T-cell (primary cell): ENCODE results near the gene OAS3. TPM values are rescaled to one million over a fixed set of nuclear protein-coding genes. Genes with fewer than 3 reads are reported as not detected.
A peak's percentile ranks its signal among the peaks of the same experiment; 100 is the strongest.

Experiments used
- ATAC-seq, 4 experiments: fragments of 200-7000 bp in 3 of 4; fragments of 150-1000 bp in 1 of 4; cut with Tn5 transposase; replicated peaks in 1 of 4; 1 replicate in 3 of 4; 2 replicates in 1 of 4; pipeline ENCODE4 v1.10.0; 2021; ENCODE audit warnings: moderate library complexity in 3 of 4, mild to moderate bottlenecking in 2 of 4, moderate number of reproducible peaks in 1 of 4
- CTCF ChIA-PET, 2 donors: fragments of 300-600 bp; sonication (Branson Sonifier 250); formaldehyde crosslinking; loops; one replicate each; lab custom pipeline; 2022; ENCODE audit warnings: antibody characterized with exemption in 2 of 2; lab: Charles Lee
- POLR2A ChIA-PET, 2 donors: fragments of 300-600 bp; sonication (Branson Sonifier 250); formaldehyde crosslinking; loops; one replicate each; lab custom pipeline; 2022; ENCODE audit warnings: antibody characterized with exemption in 2 of 2; lab: Charles Lee
- DNase-seq, 35 experiments: peaks; one replicate each; pipeline versions ENCODE4 v3.0.0 to v3.0.0-alpha.2; 2013 to 2023
- H3K27ac ChIP-seq: one replicate; pipeline ENCODE4 v1.5.1; 2013; ENCODE audit warnings: low read length
- H3K27me3 ChIP-seq, 2 experiments: replicated peaks in 1 of 2; 1 replicate in 1 of 2; 2 replicates in 1 of 2; pipeline versions ENCODE4 v1.6.1 to v1.7.0; 2013; ENCODE audit warnings: low read length in 1 of 2, mixed read lengths in 1 of 2; ENCODE audit not compliant: control insufficient read depth in 2 of 2, insufficient read depth in 2 of 2; ENCODE audit errors: extremely low read depth in 1 of 2
- H3K36me3 ChIP-seq, 2 donors: 1 replicate in 1 of 2; 2 replicates in 1 of 2; pipeline versions ENCODE4 v1.6.1 to v1.7.0; 2013; ENCODE audit warnings: low read length in 1 of 2; ENCODE audit not compliant: control insufficient read depth in 2 of 2, insufficient read depth in 1 of 2; ENCODE audit errors: extremely low read depth in 1 of 2
- H3K4me1 ChIP-seq, 2 experiments: 1 replicate in 1 of 2; 2 replicates in 1 of 2; pipeline versions ENCODE4 v1.6.1 to v1.7.0; 2013; ENCODE audit warnings: low read length in 2 of 2, mixed read lengths in 1 of 2; ENCODE audit not compliant: insufficient read depth in 2 of 2, control insufficient read depth in 1 of 2; ENCODE audit errors: extremely low read depth in 1 of 2
- H3K4me3 ChIP-seq, 2 donors: 1 replicate in 1 of 2; 2 replicates in 1 of 2; pipeline versions ENCODE4 v1.5.1 to v1.7.0; 2013; ENCODE audit warnings: mild to moderate bottlenecking in 2 of 2, low read length in 1 of 2, moderate library complexity in 1 of 2; ENCODE audit not compliant: control insufficient read depth in 1 of 2; ENCODE audit errors: extremely low read depth in 1 of 2
- H3K9me3 ChIP-seq: 2 replicates; pipeline ENCODE4 v1.7.0; 2013
- H3K27ac Mint-ChIP-seq, 2 donors: one replicate each; pipeline ENCODE4 v1.8.0; 2020 to 2021; ENCODE audit warnings: mild to moderate bottlenecking in 2 of 2, mixed read lengths in 2 of 2
- H3K27me3 Mint-ChIP-seq, 2 donors: one replicate each; pipeline ENCODE4 v1.8.0; 2021 to 2022; ENCODE audit warnings: mixed read lengths in 2 of 2
- H3K36me3 Mint-ChIP-seq: one replicate; pipeline ENCODE4 v1.8.0; 2021; ENCODE audit warnings: mixed read lengths
- H3K4me1 Mint-ChIP-seq, 3 donors: one replicate each; pipeline ENCODE4 v1.8.0; 2020 to 2022; ENCODE audit warnings: mixed read lengths in 3 of 3, mild to moderate bottlenecking in 1 of 3
- H3K4me3 Mint-ChIP-seq, 3 donors: one replicate each; pipeline ENCODE4 v1.8.0; 2020 to 2022; ENCODE audit warnings: mild to moderate bottlenecking in 3 of 3, mixed read lengths in 3 of 3, moderate library complexity in 3 of 3
- H3K9me3 Mint-ChIP-seq, 3 donors: one replicate each; pipeline ENCODE4 v1.8.0; 2020 to 2022; ENCODE audit warnings: mixed read lengths in 3 of 3
- whole genome bisulfite sequencing: methylation state at CpG from one replicate; pipeline ENCODE4 v1.1.5; 2013; ENCODE audit warnings: missing lambda C conversion rate; ENCODE audit not compliant: insufficient coverage; 5-methylcytosine and 5-hydroxymethylcytosine counted together
- total RNA-seq, 35 experiments: library from RNA in 6 of 35; stranded (reverse) in 6 of 35; fragments of 120-200 nt in 1 of 35; gene quantifications; one replicate each; pipeline versions ENCODE4 v1.2.1 to v1.2.4 and lab custom pipeline; 2013 to 2026

Gene OAS3
- total RNA-seq, 5 donors from 2014 or later (not counting 1 experiment from before 2014, with no cell fraction given) = 18.4 to 38.5 (median 24.5) TPM

GRCh38 chr12:113007166-113007565 lies 68.9 kb downstream of the OAS3 start:
- WGBS = 94% methylated on average over 2 of the region's 4 CpGs
- Mint-ChIP-seq H3K9me3 (peaks cover 6 to 8% (median 7%) of the 10 kb centered on the region in 3 donors), H3K4me1 (no peaks in the 10 kb centered on the region), H3K4me3 (no peak overlapping the region), H3K27me3 (no peaks in the 10 kb centered on the region), H3K36me3 (peaks cover 93% of the 10 kb centered on the region), H3K27ac (peak overlapping the region in 1 of 2 donors; percentile 13)
- Histone ChIP-seq H3K36me3 (peaks cover 29 to 94% of the 10 kb centered on the region in 2 donors), H3K27me3 (no peaks in the 10 kb centered on the region), H3K27ac (no peak overlapping the region), H3K4me3 (no peak overlapping the region), H3K9me3 (peaks cover 5% of the 10 kb centered on the region), H3K4me1 (no peaks in the 10 kb centered on the region)
- ATAC-seq (no peak), DNase-seq (no peak)
- POLR2A ChIA-PET = interaction anchor here in 1 of 2 donors (0.5 kb wide), 1 partner anchor 973 kb away, joined by 4 read pairs; no protein-coding TSS in a partner anchor
- CTCF ChIA-PET = interaction anchor here in 1 of 2 donors (1.3 kb wide), 1 partner anchor 14 kb away, joined by 4 read pairs; no protein-coding TSS in a partner anchor

GRCh38 chr12:113010701-113011100 lies 72.4 kb downstream of the OAS3 start:
- WGBS = no CpG with 5 or more reads among the region's 2 CpGs

GRCh38 chr12:113014565-113014964 lies 76.3 kb downstream of the OAS3 start:
- ATAC-seq = no peak
- no peak overlapping the region for H3K4me3 Mint-ChIP-seq
- POLR2A ChIA-PET = no interaction called here

More at GRCh38 chr12:113010701-113011100, 72.4 kb downstream of the OAS3 start:
- no peaks in the 10 kb centered on the region for H3K4me1 Mint-ChIP-seq
- ATAC-seq (no peak), DNase-seq (no peak)
- ChIA-PET POLR2A (interaction anchor here in 1 of 2 donors (0.5 kb wide), 1 partner anchor 211 kb away, joined by 3 read pairs; no protein-coding TSS in a partner anchor), CTCF (interaction anchor here (0.6 to 1.0 kb wide), 2 partner anchors 10 to 18 kb away, joined by 3 to 5 read pairs; no protein-coding TSS in a partner anchor)
- H3K4me1 ChIP-seq = no peaks in the 10 kb centered on the region
- H3K9me3 Mint-ChIP-seq = peaks cover 6 to 8% (median 7%) of the 10 kb centered on the region in 3 donors
- H3K27ac ChIP-seq = no peak overlapping the region
- H3K4me3 ChIP-seq = no peak overlapping the region
- H3K27me3 Mint-ChIP-seq = no peaks in the 10 kb centered on the region
- H3K4me3 Mint-ChIP-seq = no peak overlapping the region
- H3K27me3 ChIP-seq = no peaks in the 10 kb centered on the region
- peaks cover 26 to 59% of the 10 kb centered on the region in 2 donors for H3K36me3 ChIP-seq
- H3K9me3 ChIP-seq = peaks cover 5% of the 10 kb centered on the region
- H3K36me3 Mint-ChIP-seq = peaks cover 62% of the 10 kb centered on the region
- no peak overlapping the region for H3K27ac Mint-ChIP-seq

DNA sequence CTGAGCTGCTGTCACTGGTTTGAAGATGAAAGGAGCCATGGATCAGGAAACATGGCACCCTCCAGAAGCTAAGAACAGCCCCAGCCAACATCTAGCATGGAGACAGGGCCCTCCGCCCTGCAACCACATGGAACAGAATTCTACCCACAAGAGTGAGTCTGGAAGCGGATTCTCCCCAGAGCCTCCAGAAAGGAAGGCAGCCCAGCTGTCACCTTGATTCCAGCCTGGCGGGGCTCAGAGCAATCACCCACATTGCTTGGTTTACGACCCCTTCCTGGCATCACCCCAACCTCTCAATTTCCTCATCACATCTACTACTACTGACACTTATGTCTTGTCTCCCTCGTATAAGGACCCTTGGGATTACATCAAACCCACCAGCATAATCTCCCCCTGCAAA lies 78.5 kb downstream of the OAS3 start:
- no peak overlapping the region for H3K27ac ChIP-seq
- WGBS = 90% methylated on average over 4 of the region's 5 CpGs
- Mint-ChIP-seq H3K27ac (no peak overlapping the region), H3K27me3 (peaks cover 0 to 8% of the 10 kb centered on the region in 2 donors), H3K4me3 (no peak overlapping the region), H3K9me3 (peaks cover 0 to under 1% (median 0%) of the 10 kb centered on the region in 3 donors), H3K4me1 (no peaks in the 10 kb centered on the region), H3K36me3 (peaks cover 4% of the 10 kb centered on the region)
- CTCF ChIA-PET = no interaction called here
- H3K4me1 ChIP-seq = no peaks in the 10 kb centered on the region
- POLR2A ChIA-PET = no interaction called here
- no peaks in the 10 kb centered on the region for H3K27me3 ChIP-seq
- no peaks in the 10 kb centered on the region for H3K36me3 ChIP-seq
- ATAC-seq = no peak
- no peak for DNase-seq
- H3K4me3 ChIP-seq = no peak overlapping the region
- peaks cover under 1% of the 10 kb centered on the region for H3K9me3 ChIP-seq

More at GRCh38 chr12:113014565-113014964, 76.3 kb downstream of the OAS3 start:
- Histone ChIP-seq H3K4me3 (no peak overlapping the region), H3K27me3 (no peaks in the 10 kb centered on the region), H3K4me1 (no peaks in the 10 kb centered on the region), H3K9me3 (peaks cover 5% of the 10 kb centered on the region), H3K36me3 (peaks cover 8 to 20% of the 10 kb centered on the region in 2 donors), H3K27ac (no peak overlapping the region)
- CTCF ChIA-PET = no interaction called here
- DNase-seq = no peak
- Mint-ChIP-seq H3K9me3 (peaks cover 6 to 8% (median 7%) of the 10 kb centered on the region in 3 donors), H3K36me3 (peaks cover 27% of the 10 kb centered on the region), H3K27ac (no peak overlapping the region), H3K27me3 (no peaks in the 10 kb centered on the region), H3K4me1 (no peaks in the 10 kb centered on the region)
- WGBS = 96% methylated on average over 4 of the region's 9 CpGs

DNA sequence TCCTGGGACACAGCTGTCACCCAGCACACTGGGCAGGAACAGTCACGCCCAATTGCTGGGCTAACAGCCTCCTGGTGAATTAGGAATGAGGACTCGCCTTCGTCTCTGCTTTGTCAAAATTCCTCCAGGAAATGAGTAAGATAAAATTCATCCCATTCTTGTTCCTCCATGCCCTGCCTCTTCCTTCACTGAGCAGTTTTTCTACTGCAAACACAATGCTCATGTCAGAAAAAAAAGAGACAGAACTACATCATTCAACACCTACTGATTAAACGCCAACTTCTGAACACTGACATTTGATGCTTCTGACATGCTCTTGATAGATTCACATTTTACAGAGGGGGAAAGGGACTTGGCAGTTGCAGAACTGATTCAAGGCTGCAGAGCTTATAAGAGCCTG lies 80.8 kb downstream of the OAS3 start:
- Mint-ChIP-seq H3K27me3 (peaks cover 0 to 9% of the 10 kb centered on the region in 2 donors), H3K9me3 (no peaks in the 10 kb centered on the region), H3K36me3 (no peaks in the 10 kb centered on the region), H3K4me3 (no peak overlapping the region), H3K27ac (no peak overlapping the region), H3K4me1 (no peaks in the 10 kb centered on the region)
- Histone ChIP-seq H3K27ac (no peak overlapping the region), H3K27me3 (no peaks in the 10 kb centered on the region), H3K9me3 (no peaks in the 10 kb centered on the region), H3K4me1 (no peaks in the 10 kb centered on the region), H3K4me3 (no peak overlapping the region), H3K36me3 (no peaks in the 10 kb centered on the region)
- WGBS = no CpG with 5 or more reads among the region's 4 CpGs
- DNase-seq = no peak
- ChIA-PET CTCF (no interaction called here), POLR2A (no interaction called here)
- no peak for ATAC-seq

GRCh38 chr12:113021500-113021899 lies 83.2 kb downstream of the OAS3 start:
- POLR2A ChIA-PET = no interaction called here
- Histone ChIP-seq H3K4me3 (no peak overlapping the region), H3K27ac (no peak overlapping the region), H3K9me3 (no peaks in the 10 kb centered on the region), H3K36me3 (no peaks in the 10 kb centered on the region), H3K4me1 (no peaks in the 10 kb centered on the region), H3K27me3 (no peaks in the 10 kb centered on the region)
- Mint-ChIP-seq H3K27ac (no peak overlapping the region), H3K4me3 (no peak overlapping the region), H3K36me3 (no peaks in the 10 kb centered on the region), H3K27me3 (peaks cover 0 to 9% of the 10 kb centered on the region in 2 donors), H3K4me1 (no peaks in the 10 kb centered on the region), H3K9me3 (no peaks in the 10 kb centered on the region)
- ATAC-seq = no peak
- WGBS = no CpG with 5 or more reads among the region's 1 CpG
- CTCF ChIA-PET = interaction anchor here in 1 of 2 donors (1.1 kb wide), 1 partner anchor 11 kb away, joined by 3 read pairs; no protein-coding TSS in a partner anchor
- DNase-seq = no peak
